ENCODE data around the gene DNAI2.
A peak's percentile ranks its signal among the peaks of the same experiment; 100 is the strongest.
"Not testable (repeated sequence)": the region's sequence is repeated elsewhere in the genome, so short reads cannot be mapped to it uniquely, and the experiment has no call there.

DNAI2 gene

DNA sequence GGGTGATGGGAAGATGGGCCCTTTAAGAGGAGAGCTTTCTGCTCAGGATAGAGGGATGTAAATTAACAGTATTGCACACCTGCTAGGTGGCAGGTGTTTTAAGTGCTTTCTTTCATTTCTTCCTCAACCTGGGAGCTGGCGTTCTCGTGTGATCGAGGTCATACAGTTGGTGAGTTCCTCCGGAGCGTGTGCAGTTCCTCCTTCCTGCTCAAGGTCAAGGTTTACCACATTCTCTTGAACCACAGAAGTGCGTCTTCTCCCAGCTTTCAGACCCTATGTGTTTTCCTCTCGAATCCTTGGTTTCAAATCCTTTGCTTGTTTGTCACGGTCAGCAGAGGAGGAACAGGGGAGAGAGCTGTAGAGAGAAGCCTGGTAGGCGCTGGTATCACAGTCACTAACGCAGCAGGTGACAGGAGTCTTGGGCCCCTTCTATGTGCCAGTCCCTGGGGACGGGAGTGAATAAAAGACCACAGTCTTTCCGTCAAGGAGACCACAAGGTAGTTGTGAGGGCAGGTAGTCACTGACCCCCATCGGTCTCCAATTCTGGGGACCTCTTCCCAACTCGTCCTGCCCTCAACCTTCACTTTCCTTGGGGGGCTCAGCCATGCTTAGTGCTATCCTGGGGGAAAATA lies 791 bp downstream of the DNAI2 start:
- H3K9me3 ChIP-seq (ENCODE audit: control extremely low read depth in 1 of 5, control insufficient read depth in 4 of 5, insufficient read depth in 2 of 5, low read depth in 1 of 5, low read length in 4 of 5), result no peaks in the 10 kb centered on the region
- peak in 2 of 3 donors; percentile 35 to 39 for DNase-seq
- no peaks in the 10 kb centered on the region for H3K36me3 ChIP-seq (ENCODE audit: control insufficient read depth in 4 of 4, insufficient read depth in 4 of 4, low read length in 3 of 4)
- peak overlapping the region in 4 of 7 experiments; percentile 27 to 58 (median 44) for H3K4me3 ChIP-seq (ENCODE audit: control insufficient read depth in 1 of 7, extremely low read depth in 1 of 7, insufficient read depth in 4 of 7, low read depth in 2 of 7, low read length in 6 of 7)
- ChIA-PET POLR2A (no interaction called here), CTCF (interaction anchor here (0.7 to 3.1 kb wide), 3 partner anchors 11 to 99 kb away, joined by 3 to 10 read pairs (median 4); partner anchors contain the start of gene TTYH2)
- no peaks in the 10 kb centered on the region for H3K27me3 ChIP-seq (replicated peaks in 2 of 5; ENCODE audit: control insufficient read depth in 4 of 5, insufficient read depth in 5 of 5, low read length in 4 of 5)
- H3K4me1 ChIP-seq (ENCODE audit: control extremely low read depth in 1 of 4, control insufficient read depth in 4 of 4, insufficient read depth in 4 of 4, low read length in 3 of 4), result peaks cover 7 to 20% (median 17%) of the 10 kb centered on the region in 4 experiments
- no peak overlapping the region for H3K27ac ChIP-seq (ENCODE audit: insufficient read depth in 1 of 2, low read depth in 1 of 2, low read length in 2 of 2, poor library complexity in 1 of 2, severe bottlenecking in 2 of 2)
- 48% methylated on average over 12 of the region's 14 CpGs for WGBS (ENCODE audit: insufficient coverage)

GRCh38 chr17:74276051-74276476 lies 2.0 kb downstream of the DNAI2 start:
- POLR2A ChIA-PET, result no interaction called here

GRCh38 chr17:74276541-74277009 lies 2.5 kb downstream of the DNAI2 start:
- Histone ChIP-seq H3K4me3 (ENCODE audit: control insufficient read depth in 1 of 7, extremely low read depth in 1 of 7, insufficient read depth in 4 of 7, low read depth in 2 of 7, low read length in 6 of 7) (no peak overlapping the region), H3K36me3 (ENCODE audit: control insufficient read depth in 4 of 4, insufficient read depth in 4 of 4, low read length in 3 of 4) (no peaks in the 10 kb centered on the region), H3K27ac (ENCODE audit: insufficient read depth in 1 of 2, low read depth in 1 of 2, low read length in 2 of 2, poor library complexity in 1 of 2, severe bottlenecking in 2 of 2) (no peak overlapping the region), H3K9me3 (ENCODE audit: control extremely low read depth in 1 of 5, control insufficient read depth in 4 of 5, insufficient read depth in 2 of 5, low read depth in 1 of 5, low read length in 4 of 5) (no peaks in the 10 kb centered on the region), H3K4me1 (ENCODE audit: control extremely low read depth in 1 of 4, control insufficient read depth in 4 of 4, insufficient read depth in 4 of 4, low read length in 3 of 4) (peaks cover 7 to 20% (median 17%) of the 10 kb centered on the region in 4 experiments), H3K27me3 (replicated peaks in 2 of 5; ENCODE audit: control insufficient read depth in 4 of 5, insufficient read depth in 5 of 5, low read length in 4 of 5) (no peaks in the 10 kb centered on the region)
- ChIA-PET POLR2A (no interaction called here), CTCF (interaction anchor here (3.1 kb wide), 1 partner anchor 9 kb away, joined by 10 read pairs; no protein-coding TSS in a partner anchor)
- WGBS (ENCODE audit: insufficient coverage), result 91% methylated on average over 4 of the region's 5 CpGs
- no peak for DNase-seq

More at GRCh38 chr17:74276051-74276476, 2.0 kb downstream of the DNAI2 start:
- CTCF ChIA-PET, result interaction anchor here (3.1 kb wide), 1 partner anchor 9 kb away, joined by 10 read pairs; no protein-coding TSS in a partner anchor
- H3K9me3 ChIP-seq (ENCODE audit: control extremely low read depth in 1 of 5, control insufficient read depth in 4 of 5, insufficient read depth in 2 of 5, low read depth in 1 of 5, low read length in 4 of 5), result no peaks in the 10 kb centered on the region
- peaks cover 7 to 20% (median 17%) of the 10 kb centered on the region in 4 experiments for H3K4me1 ChIP-seq (ENCODE audit: control extremely low read depth in 1 of 4, control insufficient read depth in 4 of 4, insufficient read depth in 4 of 4, low read length in 3 of 4)
- H3K27ac ChIP-seq (ENCODE audit: insufficient read depth in 1 of 2, low read depth in 1 of 2, low read length in 2 of 2, poor library complexity in 1 of 2, severe bottlenecking in 2 of 2), result no peak overlapping the region
- H3K4me3 ChIP-seq (ENCODE audit: control insufficient read depth in 1 of 7, extremely low read depth in 1 of 7, insufficient read depth in 4 of 7, low read depth in 2 of 7, low read length in 6 of 7), result no peak overlapping the region
- no peaks in the 10 kb centered on the region for H3K36me3 ChIP-seq (ENCODE audit: control insufficient read depth in 4 of 4, insufficient read depth in 4 of 4, low read length in 3 of 4)
- 87% methylated on average over 6 of the region's 12 CpGs for WGBS (ENCODE audit: insufficient coverage)
- no peaks in the 10 kb centered on the region for H3K27me3 ChIP-seq (replicated peaks in 2 of 5; ENCODE audit: control insufficient read depth in 4 of 5, insufficient read depth in 5 of 5, low read length in 4 of 5)
- no peak for DNase-seq

GRCh38 chr17:74277935-74278334 lies 3.9 kb downstream of the DNAI2 start:
- H3K27ac ChIP-seq (ENCODE audit: insufficient read depth in 1 of 2, low read depth in 1 of 2, low read length in 2 of 2, poor library complexity in 1 of 2, severe bottlenecking in 2 of 2), result no peak overlapping the region
- DNase-seq, result no peak
- no peaks in the 10 kb centered on the region for H3K27me3 ChIP-seq (replicated peaks in 2 of 5; ENCODE audit: control insufficient read depth in 4 of 5, insufficient read depth in 5 of 5, low read length in 4 of 5)
- 100% methylated on average over 1 of the region's 1 CpG for WGBS (ENCODE audit: insufficient coverage)
- CTCF ChIA-PET, result no interaction called here
- no peaks in the 10 kb centered on the region for H3K36me3 ChIP-seq (ENCODE audit: control insufficient read depth in 4 of 4, insufficient read depth in 4 of 4, low read length in 3 of 4)
- no peak overlapping the region for H3K4me3 ChIP-seq (ENCODE audit: control insufficient read depth in 1 of 7, extremely low read depth in 1 of 7, insufficient read depth in 4 of 7, low read depth in 2 of 7, low read length in 6 of 7)
- H3K9me3 ChIP-seq (ENCODE audit: control extremely low read depth in 1 of 5, control insufficient read depth in 4 of 5, insufficient read depth in 2 of 5, low read depth in 1 of 5, low read length in 4 of 5), result no peaks in the 10 kb centered on the region
- POLR2A ChIA-PET, result no interaction called here
- H3K4me1 ChIP-seq (ENCODE audit: control extremely low read depth in 1 of 4, control insufficient read depth in 4 of 4, insufficient read depth in 4 of 4, low read length in 3 of 4), result peaks cover 9 to 28% (median 23%) of the 10 kb centered on the region in 4 experiments

GRCh38 chr17:74279617-74280016 lies 5.6 kb downstream of the DNAI2 start:
- H3K27ac ChIP-seq (ENCODE audit: insufficient read depth in 1 of 2, low read depth in 1 of 2, low read length in 2 of 2, poor library complexity in 1 of 2, severe bottlenecking in 2 of 2); H3K9me3 ChIP-seq (ENCODE audit: control extremely low read depth in 1 of 5, control insufficient read depth in 4 of 5, insufficient read depth in 2 of 5, low read depth in 1 of 5, low read length in 4 of 5); DNase-seq; H3K36me3 ChIP-seq (ENCODE audit: control insufficient read depth in 4 of 4, insufficient read depth in 4 of 4, low read length in 3 of 4); H3K4me3 ChIP-seq (ENCODE audit: control insufficient read depth in 1 of 7, extremely low read depth in 1 of 7, insufficient read depth in 4 of 7, low read depth in 2 of 7, low read length in 6 of 7); H3K27me3 ChIP-seq (replicated peaks in 2 of 5; ENCODE audit: control insufficient read depth in 4 of 5, insufficient read depth in 5 of 5, low read length in 4 of 5); POLR2A ChIA-PET: not testable (repeated sequence)
- peaks cover 8 to 22% (median 21%) of the 10 kb centered on the region in 4 experiments for H3K4me1 ChIP-seq (ENCODE audit: control extremely low read depth in 1 of 4, control insufficient read depth in 4 of 4, insufficient read depth in 4 of 4, low read length in 3 of 4)
- 100% methylated on average over 3 of the region's 7 CpGs for WGBS (ENCODE audit: insufficient coverage)
- CTCF ChIA-PET, result interaction anchor here (0.6 to 1.1 kb wide), 2 partner anchors 37 to 49 kb away, joined by 3 to 4 read pairs; no protein-coding TSS in a partner anchor

- WGBS (ENCODE audit: insufficient coverage), result 86% methylated on average over 9 of the region's 9 CpGs
Measured at GRCh38 chr17:74280093-74280513, 6.1 kb downstream of the DNAI2 start.

GRCh38 chr17:74281799-74282198 lies 7.8 kb downstream of the DNAI2 start:
- POLR2A ChIA-PET, result interaction anchor here (0.7 kb wide), 1 partner anchor 923 kb away, joined by 3 read pairs; no protein-coding TSS in a partner anchor

More at GRCh38 chr17:74280093-74280513, 6.1 kb downstream of the DNAI2 start:
- Histone ChIP-seq H3K4me1 (ENCODE audit: control extremely low read depth in 1 of 4, control insufficient read depth in 4 of 4, insufficient read depth in 4 of 4, low read length in 3 of 4) (peaks cover 5 to 21% (median 20%) of the 10 kb centered on the region in 4 experiments), H3K9me3 (ENCODE audit: control extremely low read depth in 1 of 5, control insufficient read depth in 4 of 5, insufficient read depth in 2 of 5, low read depth in 1 of 5, low read length in 4 of 5) (no peaks in the 10 kb centered on the region), H3K27ac (ENCODE audit: insufficient read depth in 1 of 2, low read depth in 1 of 2, low read length in 2 of 2, poor library complexity in 1 of 2, severe bottlenecking in 2 of 2) (no peak overlapping the region), H3K4me3 (ENCODE audit: control insufficient read depth in 1 of 7, extremely low read depth in 1 of 7, insufficient read depth in 4 of 7, low read depth in 2 of 7, low read length in 6 of 7) (no peak overlapping the region), H3K27me3 (replicated peaks in 2 of 5; ENCODE audit: control insufficient read depth in 4 of 5, insufficient read depth in 5 of 5, low read length in 4 of 5) (peaks cover 0 to 3% (median 0%) of the 10 kb centered on the region in 5 experiments), H3K36me3 (ENCODE audit: control insufficient read depth in 4 of 4, insufficient read depth in 4 of 4, low read length in 3 of 4) (no peaks in the 10 kb centered on the region)
- DNase-seq, result no peak
- CTCF ChIA-PET, result interaction anchor here (0.6 to 1.1 kb wide), 2 partner anchors 50 to 72 kb away, joined by 3 read pairs; no protein-coding TSS in a partner anchor
- POLR2A ChIA-PET, result no interaction called here

More at GRCh38 chr17:74281799-74282198, 7.8 kb downstream of the DNAI2 start:
- Histone ChIP-seq H3K36me3 (ENCODE audit: control insufficient read depth in 4 of 4, insufficient read depth in 4 of 4, low read length in 3 of 4) (no peaks in the 10 kb centered on the region), H3K27me3 (replicated peaks in 2 of 5; ENCODE audit: control insufficient read depth in 4 of 5, insufficient read depth in 5 of 5, low read length in 4 of 5) (peaks cover 0 to 5% (median 0%) of the 10 kb centered on the region in 5 experiments), H3K4me1 (ENCODE audit: control extremely low read depth in 1 of 4, control insufficient read depth in 4 of 4, insufficient read depth in 4 of 4, low read length in 3 of 4) (peaks cover 5 to 21% (median 17%) of the 10 kb centered on the region in 4 experiments), H3K4me3 (ENCODE audit: control insufficient read depth in 1 of 7, extremely low read depth in 1 of 7, insufficient read depth in 4 of 7, low read depth in 2 of 7, low read length in 6 of 7) (no peak overlapping the region), H3K9me3 (ENCODE audit: control extremely low read depth in 1 of 5, control insufficient read depth in 4 of 5, insufficient read depth in 2 of 5, low read depth in 1 of 5, low read length in 4 of 5) (no peaks in the 10 kb centered on the region), H3K27ac (ENCODE audit: insufficient read depth in 1 of 2, low read depth in 1 of 2, low read length in 2 of 2, poor library complexity in 1 of 2, severe bottlenecking in 2 of 2) (no peak overlapping the region)
- DNase-seq, result no peak
- 97% methylated on average over 20 of the region's 20 CpGs for WGBS (ENCODE audit: insufficient coverage)
- CTCF ChIA-PET, result interaction anchor here (1.1 to 2.4 kb wide), 4 partner anchors 13 to 71 kb away, joined by 3 to 7 read pairs (median 4); partner anchors contain the start of gene TTYH2
